Vagina (tissue), 2 donors: ENCODE measurements around the gene SKA1.

ENCODE experiments used
- CTCF ChIP-seq, 3 experiments: fragments of 450-650 bp in 2 of 3; fragments of 200-600 bp in 1 of 3; sonication (generic) in 1 of 3; IDR thresholded peaks; one replicate each; pipeline ENCODE4 v1.5.1; 2017 to 2019; ENCODE audit warnings: antibody characterized with exemption in 3 of 3, mild to moderate bottlenecking in 2 of 3, moderate library complexity in 2 of 3
- POLR2A ChIP-seq, 2 donors: fragments of 450-650 bp; IDR thresholded peaks; one replicate each; pipeline ENCODE4 v1.6.1; 2017; ENCODE audit warnings: antibody characterized with exemption in 2 of 2, mild to moderate bottlenecking in 2 of 2, moderate library complexity in 2 of 2

GRCh38 chr18:50398947-50399346, 24.1 kb downstream of the SKA1 start:
- TF ChIP-seq POLR2A (IDR thresholded peaks at IDR 0.05) = no peak
- no peak for TF ChIP-seq CTCF (IDR thresholded peaks at IDR 0.05)
